Stimulated activated CD4-positive, alpha-beta T cell treated with anti-CD3 and anti-CD28 coated beads, TNF-alpha, amount 100 ng/mL, for 24 hours (primary cell): Measurements from ENCODE around the gene IL20RB.

ENCODE experiments used
- DNase-seq, 3 experiments: peaks; one replicate each; pipeline ENCODE4 v3.0.0-alpha.2; 2020; ENCODE audit warnings: low read depth in 3 of 3

IL20RB gene

GRCh38 chr3:136957751-136958288, at the start of gene IL20RB:
Gene IL20RB, plus strand, starts transcription at chr3:136957983. Its CDS starts 131 bp downstream, at chr3:136958114.
- no peak for DNase-seq

GRCh38 chr3:136908297-136908696, 49.5 kb upstream of the IL20RB start:
- DNase-seq, result no peak

- DNase-seq, result no peak
Measured at GRCh38 chr3:136909187-136909586, 48.6 kb upstream of the IL20RB start.

- no peak for DNase-seq
Measured at GRCh38 chr3:136910697-136911096, 47.1 kb upstream of the IL20RB start.

- no peak for DNase-seq
Measured at GRCh38 chr3:136913168-136913567, 44.6 kb upstream of the IL20RB start.

- no peak for DNase-seq
Measured at GRCh38 chr3:136914739-136915138, 43.0 kb upstream of the IL20RB start.

- no peak for DNase-seq
Measured at GRCh38 chr3:136916223-136916622, 41.6 kb upstream of the IL20RB start.

- DNase-seq, result no peak
Measured at GRCh38 chr3:136919799-136920580, 37.8 kb upstream of the IL20RB start.

GRCh38 chr3:136920904-136921611, 36.7 kb upstream of the IL20RB start:
- no peak for DNase-seq

- DNase-seq, result no peak
Measured at GRCh38 chr3:136925425-136926190, 32.2 kb upstream of the IL20RB start.

GRCh38 chr3:136928240-136928639, 29.5 kb upstream of the IL20RB start:
- no peak for DNase-seq

GRCh38 chr3:136929977-136930670, 27.7 kb upstream of the IL20RB start:
- no peak for DNase-seq

- no peak for DNase-seq
Measured at GRCh38 chr3:136931606-136932005, 26.2 kb upstream of the IL20RB start.

- DNase-seq, result no peak
Measured at GRCh38 chr3:136932523-136932922, 25.3 kb upstream of the IL20RB start.

- DNase-seq, result no peak
Measured at GRCh38 chr3:136932978-136933772, 24.6 kb upstream of the IL20RB start.

GRCh38 chr3:136937175-136937574, 20.6 kb upstream of the IL20RB start:
- no peak for DNase-seq

- no peak for DNase-seq
Measured at GRCh38 chr3:136937851-136938250, 19.9 kb upstream of the IL20RB start.

- no peak for DNase-seq
Measured at GRCh38 chr3:136938334-136938733, 19.4 kb upstream of the IL20RB start.

GRCh38 chr3:136939489-136939888, 18.3 kb upstream of the IL20RB start:
- DNase-seq, result no peak

- no peak for DNase-seq
Measured at GRCh38 chr3:136942803-136943202, 15.0 kb upstream of the IL20RB start.

GRCh38 chr3:136943436-136943835, 14.3 kb upstream of the IL20RB start:
- no peak for DNase-seq
